ENCODE data around the gene KLHDC8A.

- no peak for TF ChIP-seq ZNF426 (tag by site-specific recombination; IDR thresholded peaks at IDR 0.05)
- no peak; the same call in 1 of the 2 replicates for TF ChIP-seq CTCF (tag by site-specific recombination; IDR thresholded peaks at IDR 0.05)
- TF ChIP-seq ZSCAN30 (tag by site-specific recombination; IDR thresholded peaks at IDR 0.05), result no peak
Measured at GRCh38 chr1:205354259-205355074, 2.3 kb downstream of the KLHDC8A start.

Data from HEK293 (cell line).